Right lobe of liver (tissue), 6 donors: ENCODE data around the gene SHANK2. TPM values are rescaled to one million over a fixed set of nuclear protein-coding genes. Genes with fewer than 3 reads are reported as not detected.
A peak's percentile ranks its signal among the peaks of the same experiment; 100 is the strongest.

ENCODE experiments used
- ATAC-seq, 4 donors: fragments of 200-7000 bp; cut with Tn5 transposase; one replicate each; pipeline ENCODE4 v1.9.1; 2020; ENCODE audit warnings: mild to moderate bottlenecking in 4 of 4, moderate library complexity in 4 of 4
- DNase-seq, 3 donors: peaks; one replicate each; pipeline ENCODE4 v3.0.0-alpha.2; 2020
- H3K27ac ChIP-seq, 3 donors: fragments of 200-600 bp; one replicate each; pipeline ENCODE4 v1.8.0; 2022
- H3K27me3 ChIP-seq, 2 donors: fragments of 200-600 bp; one replicate each; pipeline ENCODE4 v1.8.0; 2022
- H3K36me3 ChIP-seq, 4 donors: fragments of 200-600 bp; sonication (generic) in 1 of 4; one replicate each; pipeline versions ENCODE4 v1.5.1 to v1.8.0; 2017 to 2022; ENCODE audit warnings: control low read depth in 1 of 4
- H3K4me1 ChIP-seq, 4 donors: fragments of 200-600 bp; sonication (generic) in 1 of 4; one replicate each; pipeline versions ENCODE4 v1.5.1 to v1.8.0; 2017 to 2022; ENCODE audit warnings: control low read depth in 1 of 4
- H3K4me3 ChIP-seq, 3 donors: fragments of 200-600 bp; one replicate each; pipeline ENCODE4 v1.8.0; 2022
- H3K9me3 ChIP-seq, 4 donors: fragments of 200-600 bp; sonication (generic) in 1 of 4; one replicate each; pipeline versions ENCODE4 v1.5.1 to v1.8.0; 2017 to 2022; ENCODE audit warnings: control low read depth in 1 of 4
- CTCF ChIP-seq, 4 donors: fragments of 200-600 bp in 3 of 4; fragments of 450-650 bp in 1 of 4; IDR thresholded peaks; one replicate each; pipeline versions ENCODE4 v1.5.1 to v1.8.0; 2016 to 2022; ENCODE audit warnings: antibody characterized with exemption in 4 of 4, mild to moderate bottlenecking in 2 of 4
- POLR2A ChIP-seq: fragments of 450-650 bp; IDR thresholded peaks from one replicate; pipeline ENCODE4 v1.6.1; 2017; ENCODE audit warnings: antibody characterized with exemption, mild to moderate bottlenecking
- WGBS: methylation state at CpG from one replicate; pipeline ENCODE4 v1.1.6; 2018; ENCODE audit warnings: low coverage, low lambda C conversion rate; ENCODE audit not compliant: insufficient coverage; ENCODE audit errors: missing lambda C conversion rate; 5-methylcytosine and 5-hydroxymethylcytosine counted together
- intact Hi-C, 2 donors: fragments of 100-400 bp; cut with DNase I; formaldehyde crosslinking; loops; one replicate each; pipeline versions ENCODE4 v1.11.2 to v1.14.1; 2022
- total RNA-seq, 6 experiments: library from RNA; depleted of rRNA in 2 of 6; stranded (reverse); fragments of >200 nt in 2 of 6; fragmentation: NEBNext Ultra II Directional in 3 of 6; extraction: Animal tissue kit (Norgen Biotek cat#: 25700) in 3 of 6; gene quantifications; one replicate each; pipeline versions ENCODE4 v1.1.0 to v1.2.4, GENCODE V29; 2016 to 2023
- donor health status: DM: no; HTN: yes; CAD: no.
- donor health status: DM: no; HTN: no; CAD: no.
- donor health status: DM: no; HTN: no; CAD: no.
- donor health status: DM: no; HTN: yes; CAD: no.
- donor health status: DM: no; HTN: yes; CAD: no.

The SHANK2 gene
- total RNA-seq, 6 experiments from 2014 or later = 21.9 to 50.3 (median 30.9) TPM

- Histone ChIP-seq H3K27ac (peak overlapping the region in 1 of 3 donors; percentile 51), H3K9me3 (no peaks in the 10 kb centered on the region), H3K4me3 (no peak overlapping the region), H3K36me3 (no peaks in the 10 kb centered on the region), H3K27me3 (no peaks in the 10 kb centered on the region), H3K4me1 (peaks cover 0 to 19% (median 6%) of the 10 kb centered on the region in 4 donors)
- 87% methylated on average over 3 of the region's 13 CpGs for WGBS
- ATAC-seq = no peak
- TF ChIP-seq POLR2A (no peak), CTCF (IDR thresholded peaks at IDR 0.05) (no peak)
- DNase-seq = peak in 1 of 3 donors; percentile 40
- intact Hi-C loops = no loop called here
These were observed 4.2 kb downstream of the SHANK2 start for GRCh38 chr11:71248251-71248570.

- intact Hi-C loops = no loop called here
- Histone ChIP-seq H3K27ac (peak overlapping the region in 1 of 3 donors; percentile 51), H3K4me1 (peaks cover 0 to 19% (median 6%) of the 10 kb centered on the region in 4 donors), H3K27me3 (no peaks in the 10 kb centered on the region), H3K9me3 (no peaks in the 10 kb centered on the region), H3K4me3 (no peak overlapping the region), H3K36me3 (no peaks in the 10 kb centered on the region)
- TF ChIP-seq POLR2A (no peak), CTCF (IDR thresholded peaks at IDR 0.05) (no peak)
- DNase-seq = peak; percentile 67 to 90 (median 86)
- ATAC-seq = peak; percentile 60 to 74 (median 68)
- 26% methylated on average over 7 of the region's 16 CpGs for WGBS
These were observed 4.7 kb downstream of the SHANK2 start for GRCh38 chr11:71247551-71248250.

GRCh38 chr11:71246559-71246958 lies 5.8 kb downstream of the SHANK2 start:
- H3K4me1 ChIP-seq = peaks cover 0 to 22% (median 8%) of the 10 kb centered on the region in 4 donors
- H3K4me3 ChIP-seq = no peak overlapping the region
- no peak overlapping the region for H3K27ac ChIP-seq
- intact Hi-C loops = no loop called here
- H3K9me3 ChIP-seq = no peaks in the 10 kb centered on the region
- H3K27me3 ChIP-seq = no peaks in the 10 kb centered on the region
- no peak for DNase-seq
- no peak for ATAC-seq
- TF ChIP-seq POLR2A (no peak), CTCF (IDR thresholded peaks at IDR 0.05) (no peak)
- no peaks in the 10 kb centered on the region for H3K36me3 ChIP-seq
- 33% methylated on average over 2 of the region's 3 CpGs for WGBS

GRCh38 chr11:71245601-71246391 lies 6.6 kb downstream of the SHANK2 start:
- no peaks in the 10 kb centered on the region for H3K36me3 ChIP-seq
- intact Hi-C loops = no loop called here
- DNase-seq (peak in 1 of 3 donors; percentile 33), ATAC-seq (no peak)
- TF ChIP-seq POLR2A (no peak), CTCF (IDR thresholded peaks at IDR 0.05) (no peak)
- no peaks in the 10 kb centered on the region for H3K9me3 ChIP-seq
- H3K27ac ChIP-seq = no peak overlapping the region
- no peaks in the 10 kb centered on the region for H3K27me3 ChIP-seq
- 55% methylated on average over 5 of the region's 19 CpGs for WGBS
- peaks cover 0 to 27% (median 9%) of the 10 kb centered on the region in 4 donors for H3K4me1 ChIP-seq
- H3K4me3 ChIP-seq = no peak overlapping the region
